Stimulated activated CD4-positive, alpha-beta T cell treated with anti-CD3 and anti-CD28 coated beads, Interleukin-1b, Interleukin-23, amount 100 ng/mL, for 4 hours (primary cell): ENCODE results near the gene PDK1.
"Not testable (repeated sequence)": the region's sequence is repeated elsewhere in the genome, so short reads cannot be mapped to it uniquely, and the experiment has no call there.

Experiments
- DNase-seq, 2 donors: peaks; one replicate each; pipeline ENCODE4 v3.0.0-alpha.2; 2020; ENCODE audit warnings: low read depth in 2 of 2

PDK1 gene

GRCh38 chr2:172555522-172556283 is at the start of gene PDK1:
TSS of gene PDK1 (plus strand) at chr2:172556090. CDS start at chr2:172556151, 61 bp downstream.
- peak; percentile 89 for DNase-seq

GRCh38 chr2:172507199-172507598 is 48.7 kb upstream of the PDK1 start:
- no peak for DNase-seq

GRCh38 chr2:172510088-172510487 is 45.8 kb upstream of the PDK1 start:
- DNase-seq, result no peak

GRCh38 chr2:172510548-172510947 is 45.3 kb upstream of the PDK1 start:
- DNase-seq, result no peak

- no peak for DNase-seq
These were observed 42.9 kb upstream of the PDK1 start for GRCh38 chr2:172512810-172513523.

GRCh38 chr2:172513524-172513900 is 42.4 kb upstream of the PDK1 start:
- no peak for DNase-seq

- no peak for DNase-seq
These were observed 41.8 kb upstream of the PDK1 start for GRCh38 chr2:172513935-172514586.

GRCh38 chr2:172516299-172516698 is 39.6 kb upstream of the PDK1 start:
- DNase-seq, result no peak

GRCh38 chr2:172518995-172519394 is 36.9 kb upstream of the PDK1 start:
- no peak for DNase-seq

GRCh38 chr2:172525601-172526000 is 30.3 kb upstream of the PDK1 start:
- DNase-seq, result no peak

- no peak for DNase-seq
These were observed 24.6 kb upstream of the PDK1 start for GRCh38 chr2:172531309-172531708.

GRCh38 chr2:172532461-172532860 is 23.4 kb upstream of the PDK1 start:
- not testable (repeated sequence) for DNase-seq

- no peak for DNase-seq
These were observed 22.2 kb upstream of the PDK1 start for GRCh38 chr2:172533687-172534086.

GRCh38 chr2:172535119-172535518 is 20.8 kb upstream of the PDK1 start:
- no peak for DNase-seq

- not testable (repeated sequence) for DNase-seq
These were observed 18.0 kb upstream of the PDK1 start for GRCh38 chr2:172537851-172538250.

- no peak for DNase-seq
These were observed 16.1 kb upstream of the PDK1 start for GRCh38 chr2:172539767-172540166.

GRCh38 chr2:172540421-172540820 is 15.5 kb upstream of the PDK1 start:
- DNase-seq, result no peak

- DNase-seq, result no peak
These were observed 10.3 kb upstream of the PDK1 start for GRCh38 chr2:172545408-172546075.

GRCh38 chr2:172549131-172549530 is 6.8 kb upstream of the PDK1 start:
- DNase-seq, result no peak

- DNase-seq, result not testable (repeated sequence)
These were observed 6.1 kb upstream of the PDK1 start for GRCh38 chr2:172549802-172550201.

GRCh38 chr2:172550419-172550818 is 5.5 kb upstream of the PDK1 start:
- no peak for DNase-seq

- DNase-seq, result no peak
These were observed 4.6 kb upstream of the PDK1 start for GRCh38 chr2:172551271-172551670.
